Prostate gland (tissue), 2 donors: ENCODE measurements around the gene UNC13D.
"Not testable (repeated sequence)": the region's sequence is repeated elsewhere in the genome, so short reads cannot be mapped to it uniquely, and the experiment has no call there.

Experiments
- CTCF ChIP-seq, 4 experiments: fragments of 200-600 bp in 2 of 4; fragments of 450-650 bp in 2 of 4; sonication (generic) in 2 of 4; IDR thresholded peaks; 1 replicate in 3 of 4; 2 replicates in 1 of 4; pipeline ENCODE4 v1.5.1; 2016 to 2019; ENCODE audit warnings: antibody characterized with exemption in 4 of 4, mild to moderate bottlenecking in 2 of 4, moderate library complexity in 2 of 4
- POLR2AphosphoS5 ChIP-seq: sonication (generic); formaldehyde crosslinking; IDR thresholded peaks from one replicate; pipeline ENCODE4 v1.6.1; 2017; ENCODE audit warnings: antibody characterized with exemption

GRCh38 chr17:75864887-75865286 is 20.7 kb upstream of the UNC13D start:
- TF ChIP-seq POLR2AphosphoS5; CTCF (IDR thresholded peaks at IDR 0.05): not testable (repeated sequence)
